NCI-H2196 (cell line): Measurements from ENCODE around the gene CDK11B.
"Not testable (repeated sequence)": the region's sequence is repeated elsewhere in the genome, so short reads cannot be mapped to it uniquely, and the experiment has no call there.

Experiments used
- DNase-seq: peaks from one replicate; lab custom pipeline; 2025; ENCODE audit not compliant: unreplicated experiment; lab: John Stamatoyannopoulos, UW

CDK11B gene

DNA sequence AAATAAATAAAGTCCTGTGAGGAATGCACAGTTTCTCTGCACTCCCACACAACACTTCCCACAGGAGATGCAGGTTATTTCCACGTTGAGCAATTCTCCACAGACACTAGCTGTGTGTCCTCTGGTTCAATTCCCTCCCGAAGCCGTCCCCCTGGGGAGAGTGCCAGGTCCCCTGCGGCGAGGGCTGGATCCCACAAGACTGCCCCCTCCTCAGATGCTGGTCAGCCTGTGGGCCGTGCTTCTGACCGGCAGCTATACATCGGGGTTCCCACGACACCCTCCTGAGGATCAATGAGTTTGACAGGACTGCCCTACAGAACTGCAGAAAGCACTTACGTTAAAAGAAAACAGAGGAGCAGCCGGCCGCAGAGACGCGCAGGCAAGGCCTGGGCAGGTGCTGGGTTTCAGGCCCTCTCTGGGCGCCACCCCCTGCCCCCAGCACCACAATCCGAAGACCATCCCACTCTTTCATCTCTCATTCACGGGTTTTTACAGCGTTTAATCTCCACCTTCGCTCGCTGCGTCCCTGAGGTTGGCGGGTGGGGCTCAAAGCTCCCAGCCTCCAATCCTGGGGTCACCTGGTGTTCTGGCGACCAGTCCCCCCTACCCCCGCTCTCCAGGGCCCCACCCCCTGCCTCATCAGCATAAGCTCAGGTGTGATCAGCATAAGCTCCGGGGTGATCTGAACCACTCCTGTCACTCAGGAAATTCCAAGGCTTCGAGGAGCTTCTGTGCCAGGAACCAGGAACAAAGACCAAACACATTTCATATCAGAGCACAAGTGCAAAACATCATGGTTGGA, 24.5 kb upstream of the CDK11B start:
- no peak for DNase-seq

DNA sequence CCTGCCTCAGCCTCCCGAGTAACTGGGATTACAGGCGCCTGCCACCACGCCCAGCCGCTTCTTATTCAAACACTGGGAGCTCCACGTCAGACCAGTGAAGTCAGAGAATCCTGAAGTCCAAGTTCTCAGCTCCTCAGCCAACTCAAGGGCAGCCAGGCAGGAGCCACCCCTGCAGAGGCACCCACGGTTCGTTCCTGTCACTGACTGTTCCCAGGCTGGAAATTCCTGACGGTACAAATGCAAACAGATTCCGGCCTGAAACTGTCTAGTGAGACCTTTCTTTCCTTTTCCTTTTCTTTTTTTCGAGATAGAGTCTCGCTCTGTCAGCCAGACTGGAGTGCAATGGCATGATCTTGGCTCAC, 22.1 kb upstream of the CDK11B start:
- no peak for DNase-seq

DNA sequence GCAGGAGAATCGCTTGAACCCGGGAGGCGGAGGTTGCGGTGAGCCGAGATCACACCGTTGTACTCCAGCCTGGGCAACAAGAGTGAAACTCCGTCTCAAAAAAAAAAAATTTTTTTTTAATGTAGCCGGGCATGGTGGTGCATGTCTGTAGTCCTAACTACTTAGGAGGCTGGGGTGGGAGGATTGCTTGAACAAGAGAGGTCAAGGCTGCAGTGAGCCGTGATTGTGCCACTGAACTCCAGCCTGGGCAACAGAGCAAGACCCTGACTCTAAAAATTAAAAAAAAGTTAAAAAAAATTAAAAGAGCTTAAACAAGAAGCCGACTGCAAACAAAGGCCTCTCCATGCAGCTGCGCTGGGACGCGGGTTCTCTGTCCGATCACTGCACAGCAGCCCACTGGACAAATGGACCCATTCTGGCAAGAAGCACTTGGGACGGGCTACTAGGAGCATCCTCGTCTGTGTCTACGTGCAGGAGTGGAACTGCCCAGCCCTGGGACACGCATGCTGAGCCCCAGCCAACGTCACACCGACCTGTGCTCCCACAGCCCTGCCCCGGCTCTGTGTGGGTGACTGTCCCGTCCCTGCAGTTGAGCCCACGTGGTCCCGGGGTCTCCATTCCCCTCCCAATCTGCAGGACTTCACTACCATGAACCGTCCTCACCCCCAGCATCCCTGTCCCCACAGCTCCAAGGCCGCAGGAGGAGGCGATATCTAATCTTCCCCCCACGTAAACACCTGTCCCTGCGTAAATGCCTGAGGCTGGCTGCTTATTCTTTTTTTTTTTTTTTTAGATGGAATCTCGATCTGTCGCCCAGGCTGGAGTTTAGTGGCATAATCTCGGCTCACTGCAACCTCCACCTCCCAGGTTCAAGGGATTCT, 21.5 kb upstream of the CDK11B start:
- DNase-seq: no peak

DNA sequence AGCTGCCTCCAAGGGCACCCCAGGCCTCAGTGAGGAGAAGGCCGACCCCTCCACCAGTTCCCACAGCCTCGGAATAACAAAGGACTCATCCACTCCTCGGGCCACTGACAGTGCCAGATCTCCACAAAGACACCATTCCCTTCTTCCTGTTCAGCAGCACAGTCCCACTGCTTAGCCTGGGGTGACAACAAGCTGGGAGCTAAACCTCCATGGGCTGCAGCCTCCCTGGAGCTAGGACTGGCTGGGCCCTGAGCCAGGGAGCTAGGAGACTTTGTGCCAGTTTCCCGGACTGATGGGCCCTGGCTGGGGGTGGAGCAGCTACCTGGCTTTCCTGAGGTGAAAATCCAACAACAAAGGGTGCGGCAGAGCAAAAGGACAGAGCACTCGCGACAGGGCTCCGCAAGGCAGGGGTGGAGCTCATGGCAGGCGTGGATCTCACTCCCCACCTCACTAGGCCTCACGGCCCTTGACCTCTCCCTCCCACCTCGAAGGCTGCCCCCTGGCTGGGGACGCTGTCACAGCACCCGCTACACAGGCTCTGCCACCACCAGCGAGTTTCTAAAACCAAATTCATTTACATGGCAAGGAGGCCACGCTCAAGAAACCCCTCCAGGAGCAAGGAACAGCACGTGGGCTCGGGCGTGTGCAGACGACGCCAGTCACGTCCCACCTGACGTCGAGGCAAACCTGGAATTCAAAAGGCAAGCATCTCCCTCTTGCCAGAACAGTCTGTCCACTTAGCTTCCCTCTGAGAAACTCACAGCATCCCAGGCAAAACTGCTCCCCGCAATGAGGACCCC, 20.0 kb upstream of the CDK11B start:
- peak; percentile 22 for DNase-seq

DNA sequence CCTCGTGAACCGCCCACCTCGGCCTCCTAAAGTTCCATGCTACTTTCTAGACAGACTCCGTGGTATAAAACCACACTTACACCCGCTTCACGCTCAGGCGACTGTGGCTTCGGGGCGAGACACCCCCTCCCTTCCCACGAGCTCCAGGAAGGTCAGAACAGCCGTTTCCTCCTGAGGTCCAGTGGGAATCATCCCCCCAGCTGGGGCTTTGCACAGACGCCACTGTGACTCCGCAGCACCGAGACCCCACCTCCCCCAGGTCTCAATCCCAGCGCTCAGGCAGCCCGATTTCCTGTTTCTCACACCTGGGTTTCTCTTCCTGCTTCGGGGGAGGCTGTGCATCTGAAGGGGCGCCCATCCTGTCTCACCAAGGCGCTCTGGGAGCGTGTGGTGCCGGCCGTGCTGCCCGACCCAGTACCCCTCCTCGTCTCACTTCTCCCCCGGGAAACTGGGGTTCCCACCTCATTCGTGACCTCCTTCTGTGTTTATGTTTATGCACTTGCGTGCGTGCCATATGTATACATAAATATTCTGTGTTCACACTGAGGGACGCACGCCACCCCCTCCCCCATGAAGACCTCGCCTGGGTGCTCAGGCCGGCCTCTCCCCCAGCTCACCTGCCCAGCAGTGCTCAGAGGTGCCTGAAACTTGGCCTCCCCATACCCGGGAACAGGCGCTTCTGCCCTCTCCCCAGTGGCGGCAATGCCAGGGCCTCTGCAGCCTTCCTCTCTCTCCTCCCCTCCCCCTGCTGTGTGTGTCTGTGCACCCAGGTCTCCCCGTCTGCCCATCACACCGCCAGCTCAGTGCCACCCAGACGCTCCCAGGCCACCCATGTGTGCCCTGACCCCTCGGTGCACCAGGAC, 19.1 kb upstream of the CDK11B start:
- DNase-seq: no peak

DNA sequence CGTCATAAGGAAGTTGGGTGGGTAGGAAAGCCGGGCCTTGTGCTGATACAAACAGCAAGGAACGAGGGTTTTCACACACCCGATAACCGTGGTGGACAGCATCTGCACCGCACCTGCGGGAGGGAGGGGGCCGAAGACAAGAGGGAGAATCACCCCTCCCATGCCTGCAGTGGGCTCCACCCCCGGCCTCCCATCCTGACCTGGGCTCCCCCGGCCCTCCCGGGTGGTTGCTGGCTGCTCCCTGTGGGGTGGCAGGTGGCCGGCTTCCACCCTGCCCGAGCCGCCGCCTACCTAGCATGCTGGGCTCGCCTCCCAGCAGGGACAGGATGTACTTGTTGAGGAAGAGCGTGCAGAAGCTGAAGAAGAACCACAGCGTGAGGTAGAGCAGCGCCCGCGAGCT, 17.3 kb upstream of the CDK11B start:
- not testable (repeated sequence) for DNase-seq

DNA sequence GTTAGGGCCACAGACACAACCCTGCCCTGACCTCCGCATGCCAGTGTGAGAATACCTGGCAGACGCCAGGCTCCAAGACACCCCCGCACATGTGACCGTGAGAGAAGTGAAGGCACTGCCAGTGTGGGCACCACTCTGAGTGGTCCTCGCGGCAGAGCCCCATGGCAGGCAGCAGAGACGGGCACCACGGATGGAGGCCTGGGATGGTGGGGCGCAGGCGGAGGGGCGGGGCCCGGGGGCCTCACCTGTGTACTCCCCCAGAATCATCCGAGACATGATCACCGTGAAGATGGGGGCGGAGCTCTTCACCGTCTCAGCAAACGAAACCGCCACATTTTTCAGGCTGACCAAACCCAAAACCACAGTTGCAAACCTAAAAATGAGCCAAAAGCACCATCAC, 16.4 kb upstream of the CDK11B start:
- not testable (repeated sequence) for DNase-seq

DNA sequence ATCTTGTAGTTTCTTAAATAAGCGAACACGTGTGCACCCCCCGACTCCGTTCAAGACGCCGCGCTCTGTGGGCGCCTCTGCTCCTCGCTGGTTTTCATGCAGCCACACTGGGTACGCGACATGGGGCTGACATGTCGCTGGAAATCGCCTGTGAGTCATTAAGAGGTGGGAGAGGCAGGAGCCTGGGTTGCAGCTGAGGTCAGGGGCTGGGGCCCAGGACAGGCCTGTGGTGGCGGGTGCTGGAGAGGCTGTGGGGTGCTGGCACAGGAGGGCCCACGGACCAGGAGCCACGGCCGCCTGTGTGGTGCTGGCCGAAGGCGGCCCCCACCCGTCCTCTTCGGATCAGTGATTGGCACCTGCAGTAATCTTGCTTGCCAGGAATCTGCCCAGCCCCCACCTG, 16.0 kb upstream of the CDK11B start:
- not testable (repeated sequence) for DNase-seq

DNA sequence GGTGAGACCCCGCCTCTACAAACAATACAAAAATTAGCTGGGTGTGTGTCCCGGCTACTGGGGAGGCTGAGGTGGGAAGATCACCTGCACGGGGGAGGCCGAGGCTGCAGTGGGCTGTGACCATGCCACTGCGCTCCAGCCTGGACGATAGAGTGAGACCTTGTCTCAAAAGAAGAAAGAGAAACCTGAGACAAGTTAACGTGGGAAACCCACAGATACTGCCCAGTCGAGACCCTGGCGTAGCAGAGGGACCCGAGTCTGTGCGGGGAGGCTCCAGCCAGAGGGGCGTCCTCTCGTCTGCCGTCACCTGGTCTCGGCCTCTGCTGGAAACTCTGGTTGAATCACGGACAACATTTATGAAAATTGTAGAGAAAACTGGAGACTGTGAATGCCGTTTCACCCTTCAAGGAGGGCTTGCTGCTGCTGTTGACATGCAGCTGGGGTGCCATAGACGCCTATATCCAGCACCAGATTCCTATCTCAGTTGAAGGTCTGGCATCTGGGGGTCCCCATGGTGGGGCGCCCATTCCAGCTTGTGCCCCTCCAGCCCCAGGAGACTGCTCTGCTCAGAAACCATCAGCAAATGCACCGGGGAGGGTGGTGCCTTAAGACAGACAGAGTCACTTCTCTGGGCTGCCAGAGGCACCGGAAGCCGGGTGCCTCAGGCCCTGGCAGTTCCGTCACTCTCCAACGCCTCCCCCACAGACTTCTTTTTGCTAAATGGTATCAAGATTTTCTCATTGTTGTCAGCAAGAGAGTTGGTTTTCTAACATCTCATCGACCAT, 13.6 kb upstream of the CDK11B start:
- DNase-seq: no peak

DNA sequence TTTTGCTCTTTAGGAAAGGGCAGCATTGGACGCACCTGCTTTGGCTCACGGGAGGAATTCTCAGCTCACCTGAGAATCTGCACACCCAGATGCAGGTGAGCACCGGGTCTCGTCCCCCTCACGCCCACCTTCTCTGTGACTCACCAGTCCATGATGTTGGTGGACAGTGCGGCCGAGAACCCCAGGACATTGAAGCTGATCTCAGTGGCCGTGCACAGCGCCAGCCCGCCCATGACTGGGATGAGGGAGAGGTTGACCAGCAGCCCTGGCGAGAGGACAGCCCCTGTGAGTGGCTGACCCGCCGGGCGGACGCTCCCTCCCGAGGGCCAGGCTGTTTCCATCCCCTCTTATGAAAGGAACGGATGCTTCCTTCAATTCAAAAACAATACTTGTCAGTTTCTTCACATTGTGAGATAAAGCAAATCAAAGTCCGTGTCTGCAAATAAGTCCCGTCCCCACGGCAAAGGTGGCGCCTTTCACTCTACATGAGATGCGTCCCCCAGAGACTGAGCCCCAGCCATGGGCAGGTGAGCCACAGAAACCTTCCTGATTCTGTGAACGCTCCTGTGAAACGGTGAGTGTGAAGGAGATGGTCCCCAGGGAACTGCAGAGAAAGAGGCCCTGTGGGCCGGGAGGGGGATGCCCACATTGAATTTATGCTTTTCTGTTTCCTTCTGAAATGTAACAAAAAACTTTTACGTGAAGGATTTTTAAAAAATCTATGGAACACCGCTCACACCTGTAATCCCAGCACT, 12.7 kb upstream of the CDK11B start:
- DNase-seq: no peak

DNA sequence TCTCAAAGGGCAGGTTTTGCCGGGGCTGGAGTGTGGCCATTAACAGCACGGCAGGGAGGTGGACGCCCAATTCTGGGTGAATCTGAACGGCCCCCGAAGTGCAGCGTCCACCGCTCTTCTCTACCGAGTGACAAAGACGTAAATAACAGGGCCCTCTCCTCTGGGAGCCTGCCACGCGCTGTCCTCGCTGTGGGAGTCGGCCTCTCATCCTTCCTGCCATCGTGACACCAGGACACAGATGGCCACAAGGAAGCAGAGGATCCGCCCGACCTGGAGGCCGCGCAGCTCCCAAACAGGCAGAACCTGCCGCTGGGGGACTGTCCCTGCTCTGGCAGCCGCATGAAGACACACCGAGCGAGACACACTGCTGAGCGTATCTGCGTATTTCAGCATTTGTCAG, 12.1 kb upstream of the CDK11B start:
- no peak for DNase-seq

DNA sequence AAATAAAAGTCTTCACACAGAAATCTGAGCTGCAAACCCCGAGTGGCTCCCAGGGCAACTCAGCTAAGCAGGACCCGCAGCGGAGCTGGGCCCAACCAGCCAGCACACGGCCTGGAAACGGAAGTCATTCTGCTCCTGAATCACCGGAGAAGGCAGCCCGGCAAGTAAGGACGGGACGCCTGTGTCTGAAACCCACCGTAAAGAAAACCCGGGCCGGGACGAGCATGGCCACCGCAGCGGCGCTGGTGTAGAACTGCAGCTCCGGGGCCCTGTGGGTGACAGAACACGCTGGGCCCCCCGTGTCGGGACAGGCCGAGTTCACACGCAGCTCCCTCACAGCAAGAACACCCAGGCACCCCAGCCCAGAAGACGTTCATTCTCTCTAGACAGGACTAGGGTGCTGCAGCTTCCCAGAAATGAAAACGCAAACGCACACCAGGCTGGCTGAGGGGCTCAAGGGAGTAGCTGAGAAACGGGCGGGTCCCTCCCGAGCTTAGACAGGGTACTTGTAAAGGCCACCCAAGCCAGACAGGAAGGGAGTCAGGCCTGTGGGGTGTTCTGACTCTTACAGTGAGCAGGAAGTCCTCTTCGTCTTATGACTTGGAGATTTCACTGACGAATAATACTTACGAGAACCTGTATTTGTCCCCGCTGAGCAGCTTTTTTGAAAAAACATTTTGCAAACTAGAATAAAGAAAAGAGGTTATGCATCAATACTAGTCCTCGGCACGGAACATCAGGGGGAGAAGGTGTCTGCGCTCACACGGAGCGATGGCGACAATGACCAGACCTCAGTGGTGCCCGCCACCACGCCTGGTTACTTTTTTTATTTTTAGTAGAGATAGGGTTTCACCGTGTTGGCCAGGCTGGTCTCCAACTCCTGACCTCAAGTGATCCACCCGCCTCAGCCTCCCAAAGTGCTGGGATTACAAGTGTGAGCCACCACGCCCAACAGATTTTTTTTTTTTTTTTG, 10.9 kb upstream of the CDK11B start:
- DNase-seq: no peak

DNA sequence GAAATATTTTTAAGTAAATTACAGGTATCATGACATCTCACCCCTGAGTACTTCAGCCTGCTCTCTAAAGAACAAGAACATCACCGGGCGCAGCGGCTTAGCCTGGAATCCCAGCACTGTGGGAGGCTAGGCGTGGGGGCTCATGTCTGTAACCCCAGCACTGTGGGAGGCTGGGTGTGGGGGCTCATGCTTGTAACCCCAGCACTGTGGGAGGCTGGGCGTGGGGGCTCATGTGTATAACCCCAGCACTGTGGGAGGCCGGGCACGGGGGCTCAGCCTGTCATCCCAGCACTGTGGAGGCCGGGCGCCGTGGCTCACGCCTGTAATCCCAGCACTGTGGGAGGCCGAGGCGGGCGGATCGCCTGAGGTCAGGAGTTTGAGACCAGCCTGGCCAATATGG, 7.7 kb upstream of the CDK11B start:
- DNase-seq: no peak

DNA sequence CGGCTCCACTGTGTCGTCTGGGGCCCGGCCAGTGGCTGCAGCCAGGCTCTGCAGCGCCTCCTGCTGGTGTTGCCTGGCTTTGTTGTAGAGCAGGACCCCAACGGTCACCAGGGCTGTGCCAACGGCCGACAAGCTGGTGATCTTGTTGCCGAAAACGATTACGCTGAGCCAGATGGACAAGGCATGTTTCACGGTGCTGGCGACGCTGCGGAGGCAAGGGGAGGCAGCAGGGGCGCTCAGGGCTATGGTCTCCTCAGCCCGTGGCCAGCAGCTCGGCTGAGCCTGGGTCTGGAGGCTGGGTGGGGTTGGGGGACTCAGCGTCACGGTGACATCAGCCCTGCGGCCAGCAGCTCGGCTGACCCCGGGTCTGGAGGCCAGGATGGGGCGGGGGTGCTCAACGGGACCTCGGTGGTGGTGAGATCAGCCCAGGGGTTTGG, 7.0 kb upstream of the CDK11B start:
- DNase-seq: no peak

DNA sequence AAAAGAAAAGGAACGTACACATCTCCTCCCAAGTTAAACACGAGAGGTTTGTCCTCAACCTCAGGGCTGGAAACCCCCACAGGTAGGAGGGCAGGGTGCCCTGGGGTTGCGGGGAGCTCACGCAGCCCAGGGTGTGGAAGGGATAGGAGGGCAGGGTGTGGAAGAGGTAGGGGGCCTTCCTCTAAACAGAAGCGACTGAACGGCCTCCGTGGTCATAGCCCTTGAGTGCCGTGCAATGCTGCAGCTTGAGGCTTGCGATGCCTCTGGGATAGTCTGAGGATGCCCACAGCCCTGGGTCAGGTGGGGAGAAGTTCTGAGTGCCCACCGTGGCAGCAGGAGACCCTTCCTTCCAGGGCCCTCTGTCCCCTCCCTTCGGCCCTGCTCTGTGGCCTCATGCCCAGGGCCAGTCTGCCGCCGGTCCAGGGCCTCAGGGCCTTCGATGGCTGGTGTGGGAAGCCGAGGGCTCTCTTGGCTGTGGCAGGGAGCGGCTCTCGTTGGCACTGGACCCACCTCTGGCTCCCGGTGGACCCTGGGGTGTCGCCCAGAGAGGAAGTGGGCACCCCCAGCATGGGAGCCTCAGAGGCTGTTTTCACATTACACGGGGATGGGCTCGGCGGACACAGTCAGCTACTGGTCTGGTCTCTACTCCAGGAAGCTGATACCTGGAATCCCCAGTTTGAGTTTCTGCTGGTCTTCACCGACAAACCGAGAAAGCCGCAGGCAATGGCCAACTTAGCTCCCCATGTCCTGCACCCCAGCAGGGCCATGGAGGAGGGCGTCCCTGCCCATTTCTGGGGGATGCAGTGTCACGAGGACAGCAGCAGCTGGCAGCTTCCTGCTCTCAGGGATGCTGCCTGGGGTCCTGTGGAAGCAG, 6.4 kb upstream of the CDK11B start:
- no peak for DNase-seq

DNA sequence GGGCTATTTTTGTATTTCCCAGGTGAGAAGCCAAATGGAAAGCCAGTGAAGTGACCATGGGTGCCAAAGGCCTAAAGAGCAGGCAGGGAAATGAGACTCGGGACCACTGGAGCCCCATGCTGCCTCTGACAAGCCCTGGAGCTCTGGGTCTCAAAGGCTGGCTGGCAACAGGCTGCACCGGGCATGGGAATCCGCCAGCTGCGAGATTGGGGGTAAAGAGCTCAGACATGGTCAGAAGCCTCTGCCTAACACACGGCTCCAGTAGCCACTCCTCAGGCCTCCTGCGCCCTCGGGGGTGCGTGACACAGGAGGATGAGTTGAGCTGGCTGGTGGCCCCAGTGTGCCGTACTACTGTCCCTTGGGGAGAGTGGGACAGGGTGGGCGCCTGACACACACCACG, 5.5 kb upstream of the CDK11B start:
- DNase-seq: not testable (repeated sequence)
